ENCODE results near the gene LIN7C. TPM values are rescaled to one million over a fixed set of nuclear protein-coding genes. Genes with fewer than 3 reads are reported as not detected.

Gene LIN7C
- total and polyA plus RNA-seq, 4 donors = 5.5 to 55.9 (median 16.7) TPM

DNA sequence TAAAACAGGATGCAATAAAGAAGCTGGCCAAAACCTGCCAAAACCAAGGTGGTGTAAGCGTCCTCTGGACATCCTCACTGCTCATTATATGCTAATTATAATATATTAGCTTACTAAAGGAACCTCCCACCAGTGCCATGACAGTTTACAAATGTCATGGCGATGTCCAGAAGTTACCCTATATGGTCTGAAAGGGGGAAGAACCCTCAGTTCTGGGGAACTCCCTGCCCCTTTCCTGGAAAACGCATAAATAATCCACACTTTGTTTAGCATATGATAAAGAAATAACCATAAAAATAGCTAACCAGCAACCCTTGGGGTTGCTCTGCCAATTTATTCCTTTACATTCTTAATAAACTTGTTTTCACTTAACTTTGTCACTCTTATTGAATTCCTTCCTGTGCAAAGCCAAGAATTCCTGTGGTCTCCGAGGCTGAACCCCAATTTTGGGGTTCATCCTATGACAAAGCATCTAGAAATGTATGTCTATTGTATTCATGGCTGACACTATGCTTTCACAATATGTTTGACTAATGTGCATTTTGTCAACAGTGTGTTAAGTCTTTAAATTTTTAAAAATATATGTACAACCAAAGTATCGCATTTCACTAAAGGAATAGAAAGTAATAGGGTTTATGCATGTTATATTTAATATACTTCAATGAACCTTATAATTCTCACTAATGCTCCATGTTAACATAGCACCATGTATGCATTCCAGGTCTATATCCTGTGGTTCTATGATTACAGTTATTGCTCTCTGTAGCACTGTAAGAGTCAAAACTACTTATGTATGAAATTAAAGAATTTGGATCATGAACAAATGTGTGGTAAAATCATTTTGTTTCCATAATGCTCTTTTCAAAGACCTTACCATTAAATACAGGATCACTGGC lies 59.0 kb downstream of the LIN7C start:
- TF ChIP-seq, protein P1, sequence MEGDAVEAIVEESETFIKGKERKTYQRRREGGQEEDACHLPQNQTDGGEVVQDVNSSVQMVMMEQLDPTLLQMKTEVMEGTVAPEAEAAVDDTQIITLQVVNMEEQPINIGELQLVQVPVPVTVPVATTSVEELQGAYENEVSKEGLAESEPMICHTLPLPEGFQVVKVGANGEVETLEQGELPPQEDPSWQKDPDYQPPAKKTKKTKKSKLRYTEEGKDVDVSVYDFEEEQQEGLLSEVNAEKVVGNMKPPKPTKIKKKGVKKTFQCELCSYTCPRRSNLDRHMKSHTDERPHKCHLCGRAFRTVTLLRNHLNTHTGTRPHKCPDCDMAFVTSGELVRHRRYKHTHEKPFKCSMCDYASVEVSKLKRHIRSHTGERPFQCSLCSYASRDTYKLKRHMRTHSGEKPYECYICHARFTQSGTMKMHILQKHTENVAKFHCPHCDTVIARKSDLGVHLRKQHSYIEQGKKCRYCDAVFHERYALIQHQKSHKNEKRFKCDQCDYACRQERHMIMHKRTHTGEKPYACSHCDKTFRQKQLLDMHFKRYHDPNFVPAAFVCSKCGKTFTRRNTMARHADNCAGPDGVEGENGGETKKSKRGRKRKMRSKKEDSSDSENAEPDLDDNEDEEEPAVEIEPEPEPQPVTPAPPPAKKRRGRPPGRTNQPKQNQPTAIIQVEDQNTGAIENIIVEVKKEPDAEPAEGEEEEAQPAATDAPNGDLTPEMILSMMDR (IDR thresholded peaks at IDR 0.05; ENCODE audit: control extremely low read depth, extremely low read depth) = no peak
- no peak overlapping the region for H3K9ac ChIP-seq (ENCODE audit: insufficient read depth in 1 of 2, low read length in 2 of 2)

DNA sequence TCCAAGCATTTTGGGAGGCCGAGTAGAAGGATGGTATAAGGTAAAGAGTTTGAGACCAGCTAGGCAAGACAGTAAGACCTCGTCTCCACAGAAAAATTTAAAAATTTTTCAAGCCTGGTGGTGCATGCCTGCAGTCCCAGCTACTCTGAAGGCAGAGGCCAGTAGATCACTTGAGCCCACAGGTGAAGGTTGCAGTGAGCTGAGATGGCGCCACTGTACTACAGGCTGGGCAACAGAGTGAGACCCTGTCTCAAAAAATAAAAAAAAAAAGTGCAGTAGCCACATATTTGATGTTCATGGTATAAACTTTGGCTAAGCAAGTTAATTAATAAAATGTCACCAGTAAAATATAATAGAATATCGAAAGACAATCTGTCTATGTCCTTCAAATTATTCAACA lies 60.9 kb downstream of the LIN7C start:
- TF ChIP-seq, protein P1 (IDR thresholded peaks at IDR 0.05; ENCODE audit: control extremely low read depth, extremely low read depth) = no peak
- WGBS, 2 donors = 95 to 97% methylated on average over 4 of the region's 4 CpGs
- H3K27ac ChIP-seq (ENCODE audit: low read depth in 1 of 2, low read length in 1 of 2) = no peak overlapping the region
- H3K4me1 ChIP-seq (ENCODE audit: control insufficient read depth in 5 of 5, insufficient read depth in 5 of 5, low read length in 5 of 5) = peaks cover 0 to 4% (median 0%) of the 10 kb centered on the region in 5 donors
- no peaks in the 10 kb centered on the region for H3K36me3 ChIP-seq (ENCODE audit: control insufficient read depth in 4 of 4, insufficient read depth in 4 of 4, low read length in 4 of 4)
- no peaks in the 10 kb centered on the region for H3K9me3 ChIP-seq (ENCODE audit: control insufficient read depth in 4 of 4, insufficient read depth in 3 of 4, low read length in 3 of 4)
- no peak overlapping the region for H3K4me3 ChIP-seq
- no peak for DNase-seq
- H3K27me3 ChIP-seq (ENCODE audit: control insufficient read depth in 3 of 3, insufficient read depth in 3 of 3, low read length in 2 of 3) = peaks cover 0 to 19% (median 0%) of the 10 kb centered on the region in 3 donors
- no peak overlapping the region for H3K9ac ChIP-seq (ENCODE audit: insufficient read depth in 1 of 2, low read length in 2 of 2)
- ATAC-seq (ENCODE audit: insufficient read depth, low FRiP score) = no peak

More for the DNA sequence above, 59.0 kb downstream of the LIN7C start:
- ATAC-seq (ENCODE audit: insufficient read depth, low FRiP score) (no peak), DNase-seq (no peak)
- peaks cover 0 to 21% (median 0%) of the 10 kb centered on the region in 3 donors for H3K27me3 ChIP-seq (ENCODE audit: control insufficient read depth in 3 of 3, insufficient read depth in 3 of 3, low read length in 2 of 3)
- H3K36me3 ChIP-seq (ENCODE audit: control insufficient read depth in 4 of 4, insufficient read depth in 4 of 4, low read length in 4 of 4) = no peaks in the 10 kb centered on the region
- 89 to 94% methylated on average over 5 of the region's 5 CpGs for WGBS, 2 donors
- no peaks in the 10 kb centered on the region for H3K9me3 ChIP-seq (ENCODE audit: control insufficient read depth in 4 of 4, insufficient read depth in 3 of 4, low read length in 3 of 4)
- H3K4me3 ChIP-seq = no peak overlapping the region
- H3K4me1 ChIP-seq (ENCODE audit: control insufficient read depth in 5 of 5, insufficient read depth in 5 of 5, low read length in 5 of 5) = peaks cover 0 to 4% (median 0%) of the 10 kb centered on the region in 5 donors
- no peak overlapping the region for H3K27ac ChIP-seq (ENCODE audit: low read depth in 1 of 2, low read length in 1 of 2)

DNA sequence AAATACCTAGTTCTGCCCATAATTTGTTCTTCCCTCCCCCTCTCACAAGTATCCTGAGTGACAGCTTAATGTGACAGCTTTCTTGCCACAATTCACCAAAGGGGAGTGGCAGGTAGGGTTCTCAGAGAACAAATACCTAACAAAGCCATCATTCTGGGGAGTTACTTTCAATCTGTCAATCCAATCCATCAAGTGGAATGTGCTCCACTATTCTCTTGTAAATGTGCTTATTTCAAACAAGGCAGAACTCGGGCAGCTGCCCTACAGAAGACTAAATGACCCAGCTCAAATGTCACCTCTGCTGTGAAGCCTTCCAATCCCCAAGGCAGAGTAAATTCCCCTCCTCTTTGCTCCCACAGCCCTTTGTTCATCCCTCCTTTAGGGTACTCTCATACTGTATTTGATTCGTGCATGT lies 61.8 kb downstream of the LIN7C start:
- ATAC-seq (ENCODE audit: insufficient read depth, low FRiP score) = no peak
- no peak for DNase-seq
- Histone ChIP-seq H3K4me3 (no peak overlapping the region), H3K9me3 (ENCODE audit: control insufficient read depth in 4 of 4, insufficient read depth in 3 of 4, low read length in 3 of 4) (no peaks in the 10 kb centered on the region), H3K9ac (ENCODE audit: insufficient read depth in 1 of 2, low read length in 2 of 2) (no peak overlapping the region), H3K4me1 (ENCODE audit: control insufficient read depth in 5 of 5, insufficient read depth in 5 of 5, low read length in 5 of 5) (peaks cover 0 to 4% (median 0%) of the 10 kb centered on the region in 5 donors), H3K27me3 (ENCODE audit: control insufficient read depth in 3 of 3, insufficient read depth in 3 of 3, low read length in 2 of 3) (peaks cover 0 to 22% (median 0%) of the 10 kb centered on the region in 3 donors), H3K27ac (ENCODE audit: low read depth in 1 of 2, low read length in 1 of 2) (no peak overlapping the region), H3K36me3 (ENCODE audit: control insufficient read depth in 4 of 4, insufficient read depth in 4 of 4, low read length in 4 of 4) (no peaks in the 10 kb centered on the region)
- WGBS, 2 donors = 78 to 87% methylated on average over 2 of the region's 2 CpGs
- TF ChIP-seq, protein P1 (IDR thresholded peaks at IDR 0.05; ENCODE audit: control extremely low read depth, extremely low read depth) = no peak

Small RNA genes lying within 50 kb of the gene (small RNA-seq; reads per million reads assigned to genes)
- gene AC100771.1 (ENCODE audit: low replicate concordance) (not detected), gene MIR8087 (ENCODE audit: low replicate concordance) (not detected), gene RNA5SP339 (ENCODE audit: low replicate concordance) (not detected)

Other genes starting within 250 kb of the LIN7C start
- 1 to 10 TPM; 4.0 TPM for gene CCDC34, start 143.6 kb downstream of the LIN7C start, total RNA-seq
- gene CCDC34, start 143.6 kb downstream of the LIN7C start, polyA plus RNA-seq = 1 to 10 TPM; 2.3 to 3.0 TPM
- gene LGR4, start 34.0 kb downstream of the LIN7C start, total RNA-seq = 10 to 100 TPM in 1 of 2 donors, 1 to 10 TPM in 1; 5.1 to 29.2 TPM
- 1 to 10 TPM; 2.2 to 2.3 TPM for gene LGR4, start 34.0 kb downstream of the LIN7C start, polyA plus RNA-seq
- 1 to 10 TPM; 1.4 TPM for gene BDNF, start 193.7 kb upstream of the LIN7C start, total RNA-seq
- 1 to 10 TPM in 1 of 2 donors, under 1 TPM in 1; 0.38 to 1.6 TPM for gene BDNF, start 193.7 kb upstream of the LIN7C start, polyA plus RNA-seq

All from lung (tissue), 13 donors.